H1 (cell line): ENCODE measurements around the gene ZFAND3. TPM values are rescaled to one million over a fixed set of nuclear protein-coding genes. Genes with fewer than 3 reads are reported as not detected.

Source experiments
- CTCF ChIA-PET: fragments of 300-600 bp; sonication (Branson Sonifier 250); formaldehyde crosslinking; loops from one replicate; lab custom pipeline; 2021; ENCODE audit not compliant: partially characterized antibody; lab: Charles Lee
- POLR2A ChIA-PET: fragments of 300-600 bp; sonication (Branson Sonifier 250); formaldehyde crosslinking; loops from one replicate; lab custom pipeline; 2021; ENCODE audit warnings: inconsistent platforms; ENCODE audit not compliant: partially characterized antibody; lab: Charles Lee
- DNase-seq, 2 experiments: peaks; one replicate each; pipeline versions ENCODE4 v3.0.0 to v3.0.0-alpha.2; 2010 to 2022; ENCODE audit warnings: low spot score in 2 of 2, low read depth in 1 of 2, mixed read lengths in 1 of 2
- FAIRE-seq: peaks from 2 replicates; lab custom pipeline; 2011; peaks lifted over from hg19 to GRCh38; lab: Jason Lieb, UNC
- H2AFZ ChIP-seq: 2 replicates; pipeline ENCODE4 v1.8.1; 2012; ENCODE audit warnings: low read length, inconsistent platforms
- H2AK5ac ChIP-seq: 2 replicates; pipeline ENCODE4 v1.6.1; 2013; ENCODE audit warnings: low read depth, low read length
- H2BK120ac ChIP-seq: replicated peaks from 2 replicates; pipeline ENCODE3; 2013; ENCODE audit warnings: low read depth, low read length, inconsistent platforms
- H2BK12ac ChIP-seq: 2 replicates; pipeline ENCODE4 v1.6.1; 2013; ENCODE audit warnings: low read depth, low read length
- H2BK15ac ChIP-seq: 2 replicates; pipeline ENCODE4 v1.6.1; 2013; ENCODE audit warnings: low read length
- H2BK20ac ChIP-seq: 2 replicates; pipeline ENCODE4 v1.6.1; 2013; ENCODE audit warnings: low read length
- H2BK5ac ChIP-seq: 2 replicates; pipeline ENCODE4 v1.6.1; 2013; ENCODE audit warnings: low read depth, low read length
- H3K14ac ChIP-seq: 2 replicates; pipeline ENCODE4 v1.6.1; 2013; ENCODE audit warnings: inconsistent platforms; ENCODE audit not compliant: insufficient read length
- H3K18ac ChIP-seq: 2 replicates; pipeline ENCODE4 v1.6.1; 2013; ENCODE audit warnings: low read length; ENCODE audit errors: extremely low read depth
- H3K23ac ChIP-seq: 2 replicates; pipeline ENCODE4 v1.6.1; 2013; ENCODE audit warnings: inconsistent platforms; ENCODE audit not compliant: insufficient read length
- H3K23me2 ChIP-seq: 2 replicates; pipeline ENCODE4 v1.6.1; 2013; ENCODE audit warnings: low read depth, low read length
- H3K27ac ChIP-seq: 2 replicates; pipeline ENCODE4 v1.6.1; 2011; ENCODE audit warnings: low read depth, low read length, inconsistent platforms
- H3K27me3 ChIP-seq, 4 experiments: replicated peaks in 1 of 4; 1 replicate in 1 of 4; 2 replicates in 3 of 4; pipeline versions ENCODE4 v1.6.1 to v1.8.1; 2011 to 2013; ENCODE audit warnings: low read length in 3 of 4, mild to moderate bottlenecking in 3 of 4, inconsistent platforms in 2 of 4, mixed read lengths in 2 of 4, moderate library complexity in 1 of 4; ENCODE audit not compliant: control insufficient read depth in 3 of 4, insufficient read depth in 3 of 4; ENCODE audit errors: extremely low read depth in 1 of 4
- H3K36me3 ChIP-seq, 4 experiments: 2 replicates each; pipeline versions ENCODE4 v1.6.1 to v1.8.1; 2011 to 2013; ENCODE audit warnings: mild to moderate bottlenecking in 4 of 4, low read length in 3 of 4, moderate library complexity in 2 of 4, control low read depth in 1 of 4, inconsistent platforms in 1 of 4; ENCODE audit not compliant: insufficient read depth in 4 of 4, control insufficient read depth in 2 of 4
- H3K4ac ChIP-seq: replicated peaks from 2 replicates; pipeline ENCODE3; 2013; ENCODE audit warnings: low read length, low read depth, mixed read lengths, inconsistent platforms; ENCODE audit not compliant: insufficient read length
- H3K4me1 ChIP-seq, 4 experiments: replicated peaks in 1 of 4; 1 replicate in 1 of 4; 2 replicates in 3 of 4; pipeline versions ENCODE4 v1.6.1 to v1.8.1; 2011 to 2013; ENCODE audit warnings: low read length in 3 of 4, inconsistent platforms in 2 of 4, mixed read lengths in 1 of 4; ENCODE audit not compliant: insufficient read depth in 4 of 4, control insufficient read depth in 3 of 4
- H3K4me2 ChIP-seq, 2 experiments: 2 replicates each; pipeline versions ENCODE4 v1.6.1 to v1.8.1; 2011 to 2013; ENCODE audit warnings: low read depth in 2 of 2, low read length in 2 of 2, control low read depth in 1 of 2, inconsistent platforms in 1 of 2, mild to moderate bottlenecking in 1 of 2; ENCODE audit not compliant: insufficient read depth in 1 of 2
- H3K4me3 ChIP-seq, 4 experiments: fragments of 200-600, 300-600 bp in 1 of 4; sonication (generic), shearing (Covaris generic), sonication (Bioruptor Twin) in 1 of 4; 2 replicates each; pipeline versions ENCODE4 v1.5.1 to v1.8.1; 2011 to 2016; ENCODE audit warnings: low read length in 4 of 4, low read depth in 3 of 4, control low read depth in 2 of 4, inconsistent platforms in 2 of 4, mild to moderate bottlenecking in 2 of 4, mixed read lengths in 1 of 4, moderate library complexity in 1 of 4; ENCODE audit not compliant: insufficient read depth in 2 of 4; ENCODE audit errors: extremely low read depth in 1 of 4
- H3K56ac ChIP-seq: replicated peaks from 2 replicates; pipeline ENCODE3; 2013; ENCODE audit warnings: low read depth, mild to moderate bottlenecking, mixed read lengths, low read length, inconsistent platforms; ENCODE audit not compliant: insufficient read length
- H3K79me1 ChIP-seq: 2 replicates; pipeline ENCODE4 v1.6.1; 2013; ENCODE audit warnings: low read depth, low read length, control low read depth
- H3K79me2 ChIP-seq, 2 experiments: 2 replicates each; pipeline versions ENCODE4 v1.6.1 to v1.8.1; 2012 to 2013; ENCODE audit warnings: low read length in 2 of 2, mild to moderate bottlenecking in 2 of 2, inconsistent platforms in 1 of 2; ENCODE audit not compliant: insufficient read depth in 2 of 2, control insufficient read depth in 1 of 2
- H3K9ac ChIP-seq, 4 experiments: replicated peaks in 1 of 4; 1 replicate in 1 of 4; 2 replicates in 3 of 4; pipeline versions ENCODE4 v1.6.1 to v1.8.1; 2011 to 2013; ENCODE audit warnings: low read depth in 3 of 4, low read length in 3 of 4, control low read depth in 2 of 4, mild to moderate bottlenecking in 2 of 4, moderate library complexity in 2 of 4, inconsistent platforms in 1 of 4; ENCODE audit errors: extremely low read depth in 1 of 4
- H3K9me3 ChIP-seq, 2 experiments: 2 replicates each; pipeline versions ENCODE4 v1.6.1 to v1.8.1; 2012 to 2013; ENCODE audit warnings: mild to moderate bottlenecking in 2 of 2, moderate library complexity in 2 of 2, control low read depth in 1 of 2, inconsistent platforms in 1 of 2, low read depth in 1 of 2, low read length in 1 of 2, mixed read lengths in 1 of 2; ENCODE audit not compliant: insufficient read depth in 2 of 2
- H4K20me1 ChIP-seq, 2 experiments: replicated peaks in 1 of 2; 2 replicates each; pipeline versions ENCODE3 to v1.8.1; 2011 to 2013; ENCODE audit warnings: inconsistent platforms in 2 of 2, low read length in 2 of 2, mild to moderate bottlenecking in 1 of 2; ENCODE audit not compliant: insufficient read depth in 2 of 2, control insufficient read depth in 1 of 2
- H4K5ac ChIP-seq: 2 replicates; pipeline ENCODE4 v1.6.1; 2013; ENCODE audit warnings: low read length, low read depth, mixed read lengths, inconsistent platforms; ENCODE audit not compliant: insufficient read length
- H4K8ac ChIP-seq: 2 replicates; pipeline ENCODE4 v1.8.0; 2013; ENCODE audit warnings: mild to moderate bottlenecking, moderate library complexity, low read length, inconsistent platforms; ENCODE audit not compliant: insufficient read depth; ENCODE audit errors: extremely low read depth
- H4K91ac ChIP-seq: replicated peaks from 2 replicates; pipeline ENCODE3; 2013; ENCODE audit warnings: low read length, mixed read lengths, inconsistent platforms; ENCODE audit not compliant: insufficient read length
- ASH2L ChIP-seq: fragments of 200-600, 300-600 bp; sonication (generic); IDR thresholded peaks from one replicate; pipeline ENCODE4 v1.7.1; 2017; ENCODE audit warnings: low read length
- BCL11A ChIP-seq, 2 experiments: IDR thresholded peaks; one replicate each; pipeline ENCODE4 v1.6.1; 2011; ENCODE audit warnings: low read depth in 2 of 2, low read length in 2 of 2, mild to moderate bottlenecking in 2 of 2
- E2F6 ChIP-seq: IDR thresholded peaks from 2 replicates; pipeline ENCODE4 v1.6.1; 2012; ENCODE audit warnings: inconsistent platforms
- KDM4A ChIP-seq: IDR thresholded peaks from one replicate; pipeline ENCODE4 v1.7.1; 2012; ENCODE audit warnings: low read depth, mild to moderate bottlenecking, moderate library complexity, low read length, inconsistent platforms; ENCODE audit not compliant: severe bottlenecking
- MAX ChIP-seq: IDR thresholded peaks from 2 replicates; pipeline ENCODE4 v1.6.1; 2012; ENCODE audit warnings: inconsistent platforms
- NRF1 ChIP-seq: IDR thresholded peaks from 2 replicates; pipeline ENCODE4 v1.6.1; 2011; ENCODE audit warnings: mild to moderate bottlenecking, low read depth, low read length, improper control_type of control experiment
- POLR2AphosphoS5 ChIP-seq: IDR thresholded peaks from 2 replicates; pipeline ENCODE4 v1.6.1; 2011; ENCODE audit warnings: low read depth, low read length
- POU5F1 ChIP-seq: IDR thresholded peaks from 2 replicates; pipeline ENCODE4 v1.6.1; 2011; ENCODE audit warnings: low read depth, mild to moderate bottlenecking, low read length, moderate library complexity
- SIN3A ChIP-seq, 2 experiments: IDR thresholded peaks in 1 of 2; conservative IDR thresholded peaks in 1 of 2; 2 replicates each; pipeline ENCODE4 v1.6.1; 2011 to 2012; ENCODE audit warnings: low read length in 2 of 2, improper control_type of control experiment in 1 of 2, low read depth in 1 of 2, mild to moderate bottlenecking in 1 of 2
- TCF12 ChIP-seq: IDR thresholded peaks from 2 replicates; pipeline ENCODE4 v1.6.1; 2011; ENCODE audit warnings: low read depth, mild to moderate bottlenecking, low read length
- WGBS, 2 experiments: shearing (Covaris generic) in 1 of 2; methylation state at CpG; one replicate each; pipeline versions ENCODE4 v1.1.6 to v1.1.7; 2013 to 2015; ENCODE audit warnings: low lambda C conversion rate in 2 of 2, mixed read lengths in 2 of 2, inconsistent platforms in 1 of 2, low coverage in 1 of 2, missing lambda C conversion rate in 1 of 2; ENCODE audit not compliant: insufficient replicate concordance in 2 of 2, insufficient coverage in 1 of 2, insufficient read length in 1 of 2; ENCODE audit errors: extremely low coverage in 1 of 2, missing lambda C conversion rate in 1 of 2; 5-methylcytosine and 5-hydroxymethylcytosine counted together
- polyA plus RNA-seq, 7 experiments: library from polyadenylated mRNA; depleted of rRNA in 3 of 7; stranded (reverse) in 5 of 7; unstranded in 2 of 7; fragments of >200 nt in 5 of 7; fragments of 200-250 nt in 2 of 7; gene quantifications; 1 replicate in 5 of 7; 2 replicates in 1 of 7; 4 replicates in 1 of 7; pipeline versions ENCODE4 v1.2.1 to v1.2.3, GENCODE V29; 2011 to 2013; ENCODE audit warnings: missing spikeins in 2 of 7, mixed read lengths in 2 of 7
- total RNA-seq: library from RNA; stranded (reverse); fragmentation: NEBNext Ultra II Directional; extraction: Animal tissue kit (Norgen Biotek cat#: 25700); gene quantifications from 2 replicates; pipeline ENCODE4 v1.2.1, GENCODE V29; 2021

ZFAND3 gene
- total and polyA plus RNA-seq, 2 of the 8 experiments (the other 6 are each of a cell fraction or from before 2014, with no cell fraction given), result 13.0 to 51.3 TPM

GRCh38 chr6:38185752-38186151 lies 366.2 kb downstream of the ZFAND3 start:
- H3K9ac ChIP-seq, result no peak overlapping the region
- H2BK20ac ChIP-seq, result no peak overlapping the region
- H4K5ac ChIP-seq, result no peak overlapping the region
- no peak overlapping the region for H4K8ac ChIP-seq
- CTCF ChIA-PET, result interaction anchor here (1.5 to 2.7 kb wide), 2 partner anchors 44 to 163 kb away, joined by 3 to 12 read pairs; no protein-coding TSS in a partner anchor
- no peak for TF ChIP-seq SIN3A (conservative IDR thresholded peaks at IDR 0.05 in 1 of 2, IDR thresholded peaks at IDR 0.05 in 1 of 2; ENCODE audit: low read depth in 1 of 2, low read length in 2 of 2)
- TF ChIP-seq E2F6, result no peak
- no peak for TF ChIP-seq BCL11A (IDR thresholded peaks at IDR 0.05; ENCODE audit: low read depth in 2 of 2, low read length in 2 of 2)
- TF ChIP-seq NRF1, result no peak
- no peak for TF ChIP-seq TCF12
- TF ChIP-seq POU5F1, result no peak
- no peak for TF ChIP-seq MAX
- no peak for TF ChIP-seq ASH2L
- TF ChIP-seq KDM4A, result no peak
- TF ChIP-seq POLR2AphosphoS5, result no peak
- TF ChIP-seq, all 59 proteins: peak for 0
- Histone ChIP-seq H2AFZ (no peak overlapping the region), H3K79me2 (no peaks in the 10 kb centered on the region), H3K27me3 (no peaks in the 10 kb centered on the region), H3K4me2 (no peak overlapping the region), H3K36me3 (no peaks in the 10 kb centered on the region), H3K23ac (no peak overlapping the region), H2BK120ac (no peak overlapping the region), H3K4me1 (peaks cover 1 to 10% (median 3%) of the 10 kb centered on the region in 4 experiments; a peak in 4 of 7 replicates), H3K79me1 (no peaks in the 10 kb centered on the region), H3K18ac (no peak overlapping the region), H2BK15ac (no peak overlapping the region), H4K20me1 (no peaks in the 10 kb centered on the region), H3K4ac (no peak overlapping the region), H2BK5ac (no peak overlapping the region), H4K91ac (no peak overlapping the region), H2BK12ac (no peak overlapping the region), H3K27ac (no peak overlapping the region), H2AK5ac (no peak overlapping the region), H3K4me3 (no peak overlapping the region), H3K14ac (no peak overlapping the region), H3K9me3 (no peaks in the 10 kb centered on the region), H3K56ac (no peak overlapping the region), H3K23me2 (no peaks in the 10 kb centered on the region)
- 90% methylated on average over 8 of the region's 8 CpGs; no CpG with 5 or more reads in 1 of the 2 experiments for WGBS, 2 experiments
- POLR2A ChIA-PET, result no interaction called here
- no peak for FAIRE-seq
- no peak for DNase-seq
